Measurements from ENCODE around the gene ZBED2. TPM values are rescaled to one million over a fixed set of nuclear protein-coding genes. Genes with fewer than 3 reads are reported as not detected.

The ZBED2 gene
- total and polyA plus RNA-seq, 2 experiments from 2014 or later, result 0.50 to 0.66 TPM

GRCh38 chr3:111619833-111620232, 24.7 kb upstream of the ZBED2 start:
- no peaks in the 10 kb centered on the region for H4K20me1 ChIP-seq (ENCODE audit: insufficient read depth, poor library complexity, severe bottlenecking)
- no peak overlapping the region for H3K27ac ChIP-seq
- TF ChIP-seq EZH2phosphoT487 (IDR thresholded peaks at IDR 0.05; ENCODE audit: low read depth, severe bottlenecking, unreplicated experiment), result no peak
- TF ChIP-seq, protein P1, sequence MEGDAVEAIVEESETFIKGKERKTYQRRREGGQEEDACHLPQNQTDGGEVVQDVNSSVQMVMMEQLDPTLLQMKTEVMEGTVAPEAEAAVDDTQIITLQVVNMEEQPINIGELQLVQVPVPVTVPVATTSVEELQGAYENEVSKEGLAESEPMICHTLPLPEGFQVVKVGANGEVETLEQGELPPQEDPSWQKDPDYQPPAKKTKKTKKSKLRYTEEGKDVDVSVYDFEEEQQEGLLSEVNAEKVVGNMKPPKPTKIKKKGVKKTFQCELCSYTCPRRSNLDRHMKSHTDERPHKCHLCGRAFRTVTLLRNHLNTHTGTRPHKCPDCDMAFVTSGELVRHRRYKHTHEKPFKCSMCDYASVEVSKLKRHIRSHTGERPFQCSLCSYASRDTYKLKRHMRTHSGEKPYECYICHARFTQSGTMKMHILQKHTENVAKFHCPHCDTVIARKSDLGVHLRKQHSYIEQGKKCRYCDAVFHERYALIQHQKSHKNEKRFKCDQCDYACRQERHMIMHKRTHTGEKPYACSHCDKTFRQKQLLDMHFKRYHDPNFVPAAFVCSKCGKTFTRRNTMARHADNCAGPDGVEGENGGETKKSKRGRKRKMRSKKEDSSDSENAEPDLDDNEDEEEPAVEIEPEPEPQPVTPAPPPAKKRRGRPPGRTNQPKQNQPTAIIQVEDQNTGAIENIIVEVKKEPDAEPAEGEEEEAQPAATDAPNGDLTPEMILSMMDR (IDR thresholded peaks at IDR 0.05; ENCODE audit: poor library complexity), result no peak
- no peak for TF ChIP-seq EZH2 (IDR thresholded peaks at IDR 0.05; ENCODE audit: borderline replicate concordance)
- H3K9me2 ChIP-seq (replicated peaks; ENCODE audit: insufficient read depth), result no peaks in the 10 kb centered on the region
- H3K36me3 ChIP-seq (replicated peaks; ENCODE audit: insufficient read depth, low read depth), result no peaks in the 10 kb centered on the region
- no peaks in the 10 kb centered on the region for H3K79me2 ChIP-seq
- no peak for DNase-seq (ENCODE audit: low spot score)
- no peaks in the 10 kb centered on the region for H3K9me3 ChIP-seq (ENCODE audit: low read depth)
- WGBS (ENCODE audit: low lambda C conversion rate, missing lambda C conversion rate), result 61% methylated on average over 3 of the region's 3 CpGs
- no peak overlapping the region for H3K4me3 ChIP-seq
- H2AFZ ChIP-seq, result no peak overlapping the region
- no peak overlapping the region for H3K4me2 ChIP-seq
- H3K4me1 ChIP-seq (ENCODE audit: insufficient read depth), result no peaks in the 10 kb centered on the region
- no peaks in the 10 kb centered on the region for H3K27me3 ChIP-seq

DNA sequence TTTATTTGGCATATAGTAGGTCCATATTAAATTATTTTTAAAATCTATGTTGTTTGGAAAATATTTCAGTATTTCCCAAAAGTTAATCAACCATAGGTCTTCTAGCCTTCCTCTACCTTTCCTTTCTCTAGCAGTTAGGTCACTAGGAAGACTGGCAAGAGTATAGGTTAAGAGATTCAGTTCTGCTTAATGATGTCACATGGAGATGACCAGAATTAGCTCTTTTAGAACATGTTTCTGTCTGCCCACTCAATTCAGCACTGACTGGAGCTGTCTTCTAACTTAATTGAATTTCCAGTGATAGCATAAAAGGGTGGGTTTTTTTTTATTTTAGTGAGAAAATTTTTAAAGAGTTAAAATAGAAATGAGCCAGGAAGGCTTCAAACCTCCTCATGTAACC, 23.8 kb upstream of the ZBED2 start:
- Histone ChIP-seq H3K4me1 (ENCODE audit: insufficient read depth) (no peaks in the 10 kb centered on the region), H4K20me1 (ENCODE audit: insufficient read depth, poor library complexity, severe bottlenecking) (no peaks in the 10 kb centered on the region), H2AFZ (no peak overlapping the region), H3K9me2 (replicated peaks; ENCODE audit: insufficient read depth) (no peaks in the 10 kb centered on the region), H3K4me2 (no peak overlapping the region), H3K9me3 (ENCODE audit: low read depth) (no peaks in the 10 kb centered on the region), H3K79me2 (no peaks in the 10 kb centered on the region), H3K4me3 (no peak overlapping the region), H3K36me3 (replicated peaks; ENCODE audit: insufficient read depth, low read depth) (no peaks in the 10 kb centered on the region), H3K27ac (no peak overlapping the region), H3K27me3 (no peaks in the 10 kb centered on the region)
- TF ChIP-seq, protein P1 (IDR thresholded peaks at IDR 0.05; ENCODE audit: poor library complexity), result no peak
- no peak for TF ChIP-seq EZH2phosphoT487 (IDR thresholded peaks at IDR 0.05; ENCODE audit: low read depth, severe bottlenecking, unreplicated experiment)
- no peak for TF ChIP-seq EZH2 (IDR thresholded peaks at IDR 0.05; ENCODE audit: borderline replicate concordance)
- DNase-seq (ENCODE audit: low spot score), result no peak

DNA sequence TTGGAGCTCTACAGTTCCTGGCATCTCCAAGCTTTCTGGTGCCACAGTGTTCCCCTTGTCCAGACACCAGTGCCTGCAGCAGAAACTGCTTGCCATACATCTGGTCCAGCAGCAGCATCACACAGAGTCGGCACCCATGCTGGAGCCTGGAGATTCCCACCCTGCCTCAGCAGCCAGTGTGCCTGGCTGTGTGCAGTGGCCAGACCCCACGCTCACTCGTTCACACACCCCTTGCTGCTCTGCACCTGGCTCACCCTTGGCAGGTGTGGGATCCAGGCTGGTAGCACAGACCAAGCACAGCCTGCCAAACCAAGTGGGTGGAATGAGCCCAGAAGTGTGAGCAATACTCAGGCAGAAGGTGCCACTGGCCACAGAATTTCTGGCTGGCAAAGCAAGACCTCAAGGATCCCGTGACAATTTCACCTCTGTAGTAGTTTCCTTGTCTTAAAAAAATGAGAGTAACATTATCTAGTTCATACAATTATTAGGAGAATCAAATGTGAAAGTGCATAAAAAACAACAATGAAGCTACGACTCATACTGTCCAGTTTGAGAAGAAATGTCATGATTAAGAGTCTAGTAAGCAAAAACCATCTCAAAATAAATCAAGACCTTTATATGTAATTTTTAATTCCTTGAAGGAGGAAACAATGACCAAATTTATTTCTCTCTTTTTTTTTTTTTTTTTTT, 22.9 kb upstream of the ZBED2 start:
- H3K27me3 ChIP-seq, result no peaks in the 10 kb centered on the region
- WGBS (ENCODE audit: low lambda C conversion rate, missing lambda C conversion rate), result 97% methylated on average over 5 of the region's 5 CpGs
- no peak overlapping the region for H3K4me3 ChIP-seq
- no peak for DNase-seq (ENCODE audit: low spot score)
- no peak overlapping the region for H3K27ac ChIP-seq
- H3K79me2 ChIP-seq, result no peaks in the 10 kb centered on the region
- no peaks in the 10 kb centered on the region for H4K20me1 ChIP-seq (ENCODE audit: insufficient read depth, poor library complexity, severe bottlenecking)
- no peak overlapping the region for H3K4me2 ChIP-seq
- TF ChIP-seq, protein P1 (IDR thresholded peaks at IDR 0.05; ENCODE audit: poor library complexity), result no peak
- no peak for TF ChIP-seq EZH2 (IDR thresholded peaks at IDR 0.05; ENCODE audit: borderline replicate concordance)
- no peak for TF ChIP-seq EZH2phosphoT487 (IDR thresholded peaks at IDR 0.05; ENCODE audit: low read depth, severe bottlenecking, unreplicated experiment)
- H3K9me3 ChIP-seq (ENCODE audit: low read depth), result no peaks in the 10 kb centered on the region
- H3K4me1 ChIP-seq (ENCODE audit: insufficient read depth), result no peaks in the 10 kb centered on the region
- H3K9me2 ChIP-seq (replicated peaks; ENCODE audit: insufficient read depth), result no peaks in the 10 kb centered on the region
- no peak overlapping the region for H2AFZ ChIP-seq
- H3K36me3 ChIP-seq (replicated peaks; ENCODE audit: insufficient read depth, low read depth), result no peaks in the 10 kb centered on the region
